PC-9 (cell line): Measurements from ENCODE around the gene DDR2. TPM values are rescaled to one million over a fixed set of nuclear protein-coding genes. Genes with fewer than 3 reads are reported as not detected.

Experiments
- BruUV-seq: library from RNA; stranded (reverse); fragments of 400-500 nt; replicated peaks from 2 replicates; lab custom pipeline; 2021; lab: Mats Ljungman, UMichigan
- CTCF ChIA-PET: fragments of 300-600 bp; sonication (Branson Sonifier 250); formaldehyde crosslinking; loops from one replicate; lab custom pipeline; 2022; ENCODE audit warnings: antibody characterized with exemption; lab: Charles Lee
- POLR2A ChIA-PET: fragments of 300-600 bp; sonication (Branson Sonifier 250); formaldehyde crosslinking; loops from one replicate; lab custom pipeline; 2022; ENCODE audit warnings: antibody characterized with exemption; ENCODE audit not compliant: unreplicated experiment; lab: Charles Lee
- DNase-seq, 2 experiments: peaks; one replicate each; pipeline versions ENCODE4 v3.0.0 to v3.0.0-alpha.2; 2015 to 2022; ENCODE audit warnings: mixed read lengths in 1 of 2
- H2AFZ ChIP-seq: fragments of 200-600 bp; sonication (generic); 2 replicates; pipeline ENCODE4 v1.8.1; 2017; ENCODE audit warnings: antibody characterized with exemption
- H3F3A ChIP-seq: fragments of 200-600 bp; sonication (generic); 2 replicates; pipeline ENCODE4 v1.8.1; 2017; ENCODE audit warnings: antibody characterized with exemption, mild to moderate bottlenecking, low read depth; ENCODE audit not compliant: insufficient read depth
- H3K27ac ChIP-seq: fragments of 200-600 bp; sonication (generic); 2 replicates; pipeline ENCODE4 v1.6.1; 2016; ENCODE audit warnings: mixed run types
- H3K27me3 ChIP-seq: fragments of 200-600 bp; sonication (generic); 2 replicates; pipeline ENCODE4 v1.6.1; 2016; ENCODE audit warnings: low read depth, mixed run types; ENCODE audit not compliant: insufficient read depth
- H3K36me3 ChIP-seq: fragments of 200-600 bp; sonication (generic); 2 replicates; pipeline ENCODE4 v1.6.1; 2016; ENCODE audit warnings: low read depth, mixed run types
- H3K4me1 ChIP-seq: fragments of 200-600 bp; sonication (generic); replicated peaks from 2 replicates; pipeline ENCODE4 v1.6.1; 2016; ENCODE audit warnings: mixed run types; ENCODE audit not compliant: insufficient read depth
- H3K4me2 ChIP-seq: fragments of 200-600 bp; sonication (generic); 2 replicates; pipeline ENCODE4 v1.6.1; 2017; ENCODE audit warnings: mixed run types
- H3K4me3 ChIP-seq: fragments of 200-600 bp; sonication (generic); 2 replicates; pipeline ENCODE4 v1.6.1; 2016; ENCODE audit warnings: mixed run types
- H3K79me2 ChIP-seq: fragments of 200-600 bp; sonication (generic); 2 replicates; pipeline ENCODE4 v1.6.1; 2017; ENCODE audit warnings: low read depth, mixed run types
- H3K9me2 ChIP-seq: fragments of 200-600 bp; sonication (generic); 2 replicates; pipeline ENCODE4 v1.8.1; 2017; ENCODE audit warnings: mild to moderate bottlenecking; ENCODE audit not compliant: insufficient read depth
- H3K9me3 ChIP-seq: fragments of 200-600 bp; sonication (generic); 2 replicates; pipeline ENCODE4 v1.8.1; 2016; ENCODE audit warnings: low read depth; ENCODE audit not compliant: insufficient read depth
- H4K20me1 ChIP-seq: fragments of 200-600 bp; sonication (generic); 2 replicates; pipeline ENCODE4 v1.8.1; 2017; ENCODE audit not compliant: insufficient read depth
- EZH2 ChIP-seq: fragments of 200-600 bp; sonication (generic); IDR thresholded peaks from 2 replicates; pipeline ENCODE4 v1.8.0; 2017; ENCODE audit warnings: antibody characterized with exemption, low read depth
- intact Hi-C: fragments of 100-400 bp; cut with micrococcal nuclease; formaldehyde crosslinking; loops from one replicate; pipeline ENCODE4 v1.10.0; 2022; ENCODE audit not compliant: unreplicated experiment
- total RNA-seq: library from RNA; stranded (reverse); gene quantifications from 2 replicates; pipeline ENCODE4 v1.2.3, GENCODE V29; 2021
- TF ChIP-seq, protein P1 (sequence below): fragments of 200-600 bp; sonication (generic); conservative IDR thresholded peaks from 2 replicates; pipeline ENCODE4 v1.6.1; 2017; ENCODE audit warnings: mixed run types, antibody characterized with exemption, mild to moderate bottlenecking, moderate library complexity

DDR2 gene
- total RNA-seq, 1 experiment from 2014 or later, result 0.35 TPM

GRCh38 chr1:162710345-162710744, 78.1 kb downstream of the DDR2 start:
- no peaks in the 10 kb centered on the region for H3K9me2 ChIP-seq
- H3K79me2 ChIP-seq, result no peaks in the 10 kb centered on the region
- no peaks in the 10 kb centered on the region for H3K36me3 ChIP-seq
- intact Hi-C loops, result no loop called here
- peaks cover 12% of the 10 kb centered on the region for H3K4me1 ChIP-seq
- H3K9me3 ChIP-seq, result no peaks in the 10 kb centered on the region
- H2AFZ ChIP-seq, result peak overlapping the region; percentile 72
- no peak for TF ChIP-seq EZH2
- H3K4me3 ChIP-seq, result no peak overlapping the region
- no TSS peak for BruUV-seq
- no peak overlapping the region for H3K27ac ChIP-seq
- H3K27me3 ChIP-seq, result no peaks in the 10 kb centered on the region
- ChIA-PET CTCF (no interaction called here), POLR2A (no interaction called here)
- DNase-seq, result peak in 1 of 2 experiments; percentile 36
- H3F3A ChIP-seq, result peaks cover 6% of the 10 kb centered on the region; the same call in 1 of the 2 replicates
- no peaks in the 10 kb centered on the region for H4K20me1 ChIP-seq
- H3K4me2 ChIP-seq, result no peak overlapping the region; the same call in 1 of the 2 replicates

- Histone ChIP-seq H4K20me1 (no peaks in the 10 kb centered on the region), H3K4me1 (peaks cover 12% of the 10 kb centered on the region), H3F3A (peaks cover 6% of the 10 kb centered on the region; the same call in 1 of the 2 replicates), H3K9me2 (no peaks in the 10 kb centered on the region), H3K79me2 (no peaks in the 10 kb centered on the region), H3K36me3 (no peaks in the 10 kb centered on the region), H3K27me3 (no peaks in the 10 kb centered on the region), H3K27ac (no peak overlapping the region), H3K9me3 (no peaks in the 10 kb centered on the region), H3K4me2 (no peak overlapping the region; the same call in 1 of the 2 replicates), H2AFZ (peak overlapping the region; percentile 72), H3K4me3 (no peak overlapping the region)
- no peak for DNase-seq
- intact Hi-C loops, result no loop called here
- ChIA-PET CTCF (interaction anchor here (0.6 kb wide), 1 partner anchor 93 kb away, joined by 3 read pairs; no protein-coding TSS in a partner anchor), POLR2A (no interaction called here)
- no TSS peak for BruUV-seq
- TF ChIP-seq EZH2, result no peak
- TF ChIP-seq, protein P1, sequence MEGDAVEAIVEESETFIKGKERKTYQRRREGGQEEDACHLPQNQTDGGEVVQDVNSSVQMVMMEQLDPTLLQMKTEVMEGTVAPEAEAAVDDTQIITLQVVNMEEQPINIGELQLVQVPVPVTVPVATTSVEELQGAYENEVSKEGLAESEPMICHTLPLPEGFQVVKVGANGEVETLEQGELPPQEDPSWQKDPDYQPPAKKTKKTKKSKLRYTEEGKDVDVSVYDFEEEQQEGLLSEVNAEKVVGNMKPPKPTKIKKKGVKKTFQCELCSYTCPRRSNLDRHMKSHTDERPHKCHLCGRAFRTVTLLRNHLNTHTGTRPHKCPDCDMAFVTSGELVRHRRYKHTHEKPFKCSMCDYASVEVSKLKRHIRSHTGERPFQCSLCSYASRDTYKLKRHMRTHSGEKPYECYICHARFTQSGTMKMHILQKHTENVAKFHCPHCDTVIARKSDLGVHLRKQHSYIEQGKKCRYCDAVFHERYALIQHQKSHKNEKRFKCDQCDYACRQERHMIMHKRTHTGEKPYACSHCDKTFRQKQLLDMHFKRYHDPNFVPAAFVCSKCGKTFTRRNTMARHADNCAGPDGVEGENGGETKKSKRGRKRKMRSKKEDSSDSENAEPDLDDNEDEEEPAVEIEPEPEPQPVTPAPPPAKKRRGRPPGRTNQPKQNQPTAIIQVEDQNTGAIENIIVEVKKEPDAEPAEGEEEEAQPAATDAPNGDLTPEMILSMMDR, result no peak
Observed at GRCh38 chr1:162710780-162711465, 78.7 kb downstream of the DDR2 start.

- BruUV-seq, result no TSS peak
- no peak for TF ChIP-seq EZH2
- TF ChIP-seq, protein P1, result no peak
- H3K4me1 ChIP-seq, result peaks cover 12% of the 10 kb centered on the region
- no peaks in the 10 kb centered on the region for H3K79me2 ChIP-seq
- DNase-seq, result no peak
- H2AFZ ChIP-seq, result no peak overlapping the region
- H3K27ac ChIP-seq, result no peak overlapping the region
- H3K4me2 ChIP-seq, result no peak overlapping the region
- ChIA-PET CTCF (no interaction called here), POLR2A (no interaction called here)
- no peaks in the 10 kb centered on the region for H3K9me2 ChIP-seq
- no peaks in the 10 kb centered on the region for H3K27me3 ChIP-seq
- H3F3A ChIP-seq, result peaks cover 6% of the 10 kb centered on the region; the same call in 1 of the 2 replicates
- no peaks in the 10 kb centered on the region for H3K9me3 ChIP-seq
- intact Hi-C loops, result no loop called here
- H3K36me3 ChIP-seq, result no peaks in the 10 kb centered on the region
- no peaks in the 10 kb centered on the region for H4K20me1 ChIP-seq
- H3K4me3 ChIP-seq, result no peak overlapping the region
Observed at GRCh38 chr1:162712317-162713029, 80.2 kb downstream of the DDR2 start.
